GM18870 (cell line): ENCODE measurements around the gene AOPEP.

Source experiments
- ATAC-seq: cut with Tn5 transposase; IDR thresholded peaks from one replicate; pipeline ENCODE4 v1.9.1; 2021; ENCODE audit warnings: moderate library complexity; ENCODE audit not compliant: unreplicated experiment

The AOPEP gene

DNA sequence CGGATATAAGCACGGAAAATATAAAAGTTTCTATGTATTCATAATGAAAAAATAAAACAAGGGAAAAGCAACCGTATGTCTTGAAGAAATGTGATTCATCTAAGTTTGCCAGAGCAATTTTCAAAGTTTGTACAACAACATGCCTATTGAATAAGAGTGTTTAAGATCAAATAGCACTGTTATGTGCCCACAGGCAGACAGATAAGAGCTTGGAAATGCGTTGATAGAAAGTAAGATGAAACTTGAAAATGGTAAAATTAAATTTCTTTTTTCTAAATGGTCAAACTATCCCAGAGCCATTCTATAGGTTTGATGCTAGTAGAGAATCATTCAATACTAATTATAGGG, 401.7 kb downstream of the AOPEP start:
- ATAC-seq = no peak

DNA sequence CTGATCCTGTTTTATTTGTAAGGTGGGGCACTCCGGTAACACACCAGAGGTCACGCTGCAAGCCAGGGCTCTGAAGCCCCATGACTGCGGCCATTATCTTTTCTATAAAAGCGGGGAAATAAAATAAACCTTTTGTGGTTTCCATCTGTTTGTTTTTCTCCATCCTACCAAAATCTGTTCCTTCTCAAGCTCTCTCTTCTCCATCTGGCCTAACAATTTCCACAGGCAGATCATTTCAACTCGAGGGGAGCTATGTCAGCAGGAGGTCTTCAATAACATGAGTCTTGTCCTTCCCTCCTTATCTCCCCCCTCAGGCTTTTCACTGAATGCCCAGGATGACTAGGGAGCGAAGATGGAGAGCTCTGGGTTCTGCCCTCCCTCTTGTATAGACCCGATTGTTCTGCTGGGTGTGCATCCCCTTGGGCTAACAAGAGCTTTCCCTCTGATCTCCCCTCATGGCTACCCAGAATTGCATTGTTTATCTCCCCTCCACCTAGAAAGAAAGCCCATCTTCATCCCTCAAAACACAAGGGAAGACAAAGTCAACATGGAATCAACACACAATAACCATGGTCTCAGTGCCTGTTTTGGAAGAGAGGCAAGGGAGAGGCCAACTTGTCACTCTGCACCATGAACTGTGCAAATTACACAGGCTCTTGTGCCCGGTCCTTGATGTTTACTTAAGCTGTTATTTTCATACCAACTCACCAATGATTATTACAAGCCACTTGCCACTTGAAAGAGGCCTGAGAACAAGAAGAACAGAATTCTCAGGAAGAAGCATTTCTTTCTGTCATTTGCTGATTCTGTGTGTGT, 403.2 kb downstream of the AOPEP start:
- no peak for ATAC-seq

GRCh38 chr9:95130484-95130883, 404.0 kb downstream of the AOPEP start:
- no peak for ATAC-seq

GRCh38 chr9:95131023-95131943, 404.8 kb downstream of the AOPEP start:
- ATAC-seq = no peak

DNA sequence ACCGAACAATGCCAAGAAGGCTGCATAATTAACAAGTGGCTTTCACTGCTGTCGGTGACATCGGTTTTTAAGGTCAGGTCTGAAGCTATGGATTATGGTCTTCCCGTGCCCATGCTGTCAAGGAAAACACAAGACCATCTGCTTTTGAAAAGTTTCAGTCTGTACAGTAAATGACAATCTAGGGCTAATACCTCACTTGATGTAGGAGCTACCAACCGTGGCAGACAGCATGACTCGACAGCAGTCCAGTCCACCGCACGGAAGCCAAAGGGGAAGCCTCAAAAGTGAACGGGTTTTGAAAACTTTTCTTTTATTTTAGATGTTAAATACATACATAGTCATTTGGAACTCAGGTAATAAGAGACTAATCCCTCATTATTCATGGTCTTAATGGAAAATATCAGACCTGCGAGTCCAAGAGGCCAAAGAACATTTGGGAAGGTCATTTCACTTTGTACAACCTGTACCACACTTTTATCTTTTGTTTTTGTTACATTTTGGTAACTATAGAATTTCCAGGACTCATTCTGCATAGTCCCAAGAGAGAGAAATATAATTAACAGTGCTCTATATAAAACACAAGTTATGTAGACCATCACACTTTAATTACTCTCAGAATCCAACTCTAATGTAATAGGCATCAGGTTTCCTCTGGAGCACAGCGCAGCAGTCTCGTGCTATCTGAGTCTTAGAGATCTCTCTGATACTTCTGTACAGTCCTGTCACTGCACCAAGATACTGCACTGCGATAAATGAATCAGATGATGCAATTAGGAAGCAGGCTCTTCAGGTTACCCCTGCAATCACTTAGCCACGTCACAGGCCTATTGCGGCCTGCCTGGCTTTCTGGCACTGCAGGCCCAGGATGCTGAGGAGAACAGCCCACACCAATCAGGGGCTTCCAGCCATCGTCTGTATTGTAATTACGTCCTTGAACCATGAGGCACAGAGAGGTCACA, 406.1 kb downstream of the AOPEP start:
- no peak for ATAC-seq

DNA sequence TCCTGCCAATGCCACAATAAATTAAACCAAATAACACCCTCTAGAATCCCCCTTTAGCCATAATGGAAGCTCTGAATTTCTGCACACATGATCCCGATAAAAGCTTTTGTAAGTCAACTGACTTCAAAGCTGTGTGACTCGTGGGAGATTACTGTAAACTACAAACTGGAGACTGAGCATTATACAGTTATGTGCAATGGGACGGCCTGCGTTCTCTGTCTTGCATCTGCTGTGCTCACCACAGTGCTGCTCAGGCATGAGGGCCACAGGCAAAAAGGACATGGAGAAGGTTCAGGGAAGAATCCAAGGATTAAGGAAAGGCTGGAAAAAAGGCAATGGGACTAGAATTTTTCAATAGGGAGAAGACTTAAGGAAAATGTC, 406.8 kb downstream of the AOPEP start:
- ATAC-seq = no peak

GRCh38 chr9:95134457-95134881, 408.0 kb downstream of the AOPEP start:
- no peak for ATAC-seq

DNA sequence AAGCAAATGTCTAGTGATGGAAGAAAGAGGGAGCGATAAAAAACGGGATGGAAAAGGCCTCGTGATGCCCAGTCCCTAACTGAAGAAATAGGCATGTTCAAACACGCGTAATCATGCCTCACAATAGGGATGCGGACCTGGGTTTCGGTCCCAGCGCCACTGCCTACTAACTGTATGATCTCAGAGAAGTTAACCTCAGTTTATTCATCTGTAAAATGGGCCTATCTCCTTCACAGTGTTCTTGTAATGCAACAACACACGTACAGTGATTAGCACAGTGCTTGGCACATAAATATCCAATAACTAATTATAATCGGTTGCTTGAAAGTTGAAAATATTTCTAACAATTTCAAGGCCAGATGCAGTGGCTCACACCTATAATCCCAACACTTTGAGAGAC, 409.3 kb downstream of the AOPEP start:
- ATAC-seq = no peak
